Ammon's horn (tissue), 1 donor: ENCODE measurements around the gene CPEB2.

Experiments
- DNase-seq: peaks from one replicate; pipeline ENCODE4 v3.0.0-alpha.2; 2016; ENCODE audit warnings: low spot score

CPEB2 gene

GRCh38 chr4:15118292-15118691 is 116.0 kb downstream of the CPEB2 start:
- peak; percentile 25 for DNase-seq
